ENCODE measurements around the gene ERBB3. TPM values are rescaled to one million over a fixed set of nuclear protein-coding genes. Genes with fewer than 3 reads are reported as not detected.

The ERBB3 gene
- total RNA-seq, 1 donor from 2014 or later: 3.8 TPM

DNA sequence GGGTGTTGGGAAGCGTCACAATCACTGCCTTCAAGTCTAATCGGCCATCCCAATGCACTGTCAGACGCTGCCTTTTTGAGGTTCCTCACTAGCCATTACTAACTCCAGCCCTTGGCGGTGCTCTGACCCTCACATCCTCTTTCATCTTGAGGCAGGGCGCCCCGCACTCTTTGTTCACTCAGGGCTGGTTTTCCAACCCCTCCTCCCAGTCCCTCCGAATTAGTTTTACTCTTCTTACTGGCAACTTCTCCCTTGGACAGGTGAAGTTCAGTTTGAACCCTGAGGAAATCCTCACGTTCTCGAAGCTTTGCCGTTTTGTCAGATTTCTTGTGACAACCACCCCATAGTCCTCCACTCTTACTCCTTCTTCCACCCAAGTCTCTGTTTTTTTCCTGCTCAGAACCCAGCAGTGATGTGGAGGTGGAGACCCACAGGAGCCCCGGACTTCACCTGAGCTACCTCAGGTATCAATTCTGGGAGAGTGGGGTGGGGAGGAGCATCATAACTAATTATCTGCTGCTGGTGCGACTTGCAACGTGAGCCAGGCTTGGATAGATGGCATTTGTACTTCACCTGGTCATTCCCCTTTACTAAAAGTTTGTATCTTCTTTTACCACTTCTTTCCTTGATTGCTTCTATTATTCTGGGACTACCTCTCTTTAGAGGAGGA is 38.9 kb downstream of the ERBB3 start:
- peaks cover 23% of the 10 kb centered on the region for H3K79me2 ChIP-seq (ENCODE audit: insufficient read depth, low read length)
- H3K9me3 Mint-ChIP-seq (ENCODE audit: unreplicated experiment): no peaks in the 10 kb centered on the region
- no peak for DNase-seq (ENCODE audit: low read depth)
- H3K4me1 Mint-ChIP-seq (ENCODE audit: low read depth, unreplicated experiment): peaks cover 22% of the 10 kb centered on the region
- H2AFZ ChIP-seq (ENCODE audit: low read depth, low read length): peak overlapping the region; percentile 72
- H3K4me1 ChIP-seq (ENCODE audit: insufficient read depth, low read length): peaks cover 24% of the 10 kb centered on the region
- H3K27ac ChIP-seq (ENCODE audit: low read depth, low read length): peak overlapping the region; percentile 69
- peak overlapping the region; percentile 96 for H3K4me3 Mint-ChIP-seq (ENCODE audit: unreplicated experiment)
- peaks cover 6% of the 10 kb centered on the region for H3K36me3 ChIP-seq (ENCODE audit: insufficient read depth, low read length)
- H3K36me3 Mint-ChIP-seq (ENCODE audit: low read depth, unreplicated experiment): peaks cover 21% of the 10 kb centered on the region
- H3K4me3 ChIP-seq (ENCODE audit: insufficient read depth, low read depth, low read length): peak overlapping the region; percentile 99
- H3K27ac Mint-ChIP-seq (ENCODE audit: unreplicated experiment): peak overlapping the region; percentile 93
- TF ChIP-seq, protein P1, sequence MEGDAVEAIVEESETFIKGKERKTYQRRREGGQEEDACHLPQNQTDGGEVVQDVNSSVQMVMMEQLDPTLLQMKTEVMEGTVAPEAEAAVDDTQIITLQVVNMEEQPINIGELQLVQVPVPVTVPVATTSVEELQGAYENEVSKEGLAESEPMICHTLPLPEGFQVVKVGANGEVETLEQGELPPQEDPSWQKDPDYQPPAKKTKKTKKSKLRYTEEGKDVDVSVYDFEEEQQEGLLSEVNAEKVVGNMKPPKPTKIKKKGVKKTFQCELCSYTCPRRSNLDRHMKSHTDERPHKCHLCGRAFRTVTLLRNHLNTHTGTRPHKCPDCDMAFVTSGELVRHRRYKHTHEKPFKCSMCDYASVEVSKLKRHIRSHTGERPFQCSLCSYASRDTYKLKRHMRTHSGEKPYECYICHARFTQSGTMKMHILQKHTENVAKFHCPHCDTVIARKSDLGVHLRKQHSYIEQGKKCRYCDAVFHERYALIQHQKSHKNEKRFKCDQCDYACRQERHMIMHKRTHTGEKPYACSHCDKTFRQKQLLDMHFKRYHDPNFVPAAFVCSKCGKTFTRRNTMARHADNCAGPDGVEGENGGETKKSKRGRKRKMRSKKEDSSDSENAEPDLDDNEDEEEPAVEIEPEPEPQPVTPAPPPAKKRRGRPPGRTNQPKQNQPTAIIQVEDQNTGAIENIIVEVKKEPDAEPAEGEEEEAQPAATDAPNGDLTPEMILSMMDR (IDR thresholded peaks at IDR 0.05; ENCODE audit: insufficient read depth, low read depth, low read length): no peak
- peak overlapping the region; percentile 98 for H3K4me2 ChIP-seq (ENCODE audit: low read length)
- FAIRE-seq: no peak
- no peaks in the 10 kb centered on the region for H3K9me3 ChIP-seq (ENCODE audit: insufficient read depth, low read depth, low read length)
- H3K9ac ChIP-seq (ENCODE audit: low read length): peak overlapping the region; percentile 98
- H4K20me1 ChIP-seq (ENCODE audit: insufficient read depth, low read length): peaks cover 11% of the 10 kb centered on the region
- no peaks in the 10 kb centered on the region for H3K27me3 Mint-ChIP-seq (ENCODE audit: low read depth, unreplicated experiment)
- H3K27me3 ChIP-seq (ENCODE audit: insufficient read depth, low read length): no peaks in the 10 kb centered on the region

DNA sequence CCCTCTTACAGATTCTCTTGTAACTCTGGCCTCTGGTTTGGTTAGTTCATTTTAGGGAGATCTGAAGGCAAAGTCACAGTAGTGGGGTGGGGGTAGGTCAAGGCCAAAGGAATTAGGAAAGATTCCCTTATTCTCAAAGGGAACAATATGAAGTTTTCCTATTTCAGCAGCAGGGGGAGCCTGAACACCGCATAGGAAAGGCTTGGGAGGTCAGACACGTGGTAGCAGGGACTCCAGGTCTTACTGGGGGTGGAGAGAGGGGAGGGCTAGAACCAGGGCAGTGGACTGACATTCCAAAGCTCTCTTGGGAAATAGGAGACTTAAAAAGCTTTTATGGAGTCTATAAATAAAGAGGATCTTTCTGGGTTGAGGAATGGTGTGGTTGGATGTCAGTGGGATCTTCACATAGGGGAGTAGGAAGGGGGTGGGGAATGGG is 39.4 kb downstream of the ERBB3 start:
- no peak for FAIRE-seq
- H3K4me3 Mint-ChIP-seq (ENCODE audit: unreplicated experiment): peak overlapping the region; percentile 96
- peak overlapping the region; percentile 69 for H3K27ac ChIP-seq (ENCODE audit: low read depth, low read length)

More for the DNA sequence above, 39.4 kb downstream of the ERBB3 start:
- Histone ChIP-seq H3K9me3 (ENCODE audit: insufficient read depth, low read depth, low read length) (no peaks in the 10 kb centered on the region), H3K79me2 (ENCODE audit: insufficient read depth, low read length) (peaks cover 27% of the 10 kb centered on the region), H3K4me2 (ENCODE audit: low read length) (peak overlapping the region; percentile 98), H4K20me1 (ENCODE audit: insufficient read depth, low read length) (peaks cover 11% of the 10 kb centered on the region), H3K27me3 (ENCODE audit: insufficient read depth, low read length) (no peaks in the 10 kb centered on the region), H3K4me3 (ENCODE audit: insufficient read depth, low read depth, low read length) (peak overlapping the region; percentile 99), H3K4me1 (ENCODE audit: insufficient read depth, low read length) (peaks cover 24% of the 10 kb centered on the region), H3K36me3 (ENCODE audit: insufficient read depth, low read length) (peaks cover 5% of the 10 kb centered on the region), H3K9ac (ENCODE audit: low read length) (peak overlapping the region; percentile 98), H2AFZ (ENCODE audit: low read depth, low read length) (no peak overlapping the region)
- peak; percentile 82 for DNase-seq (ENCODE audit: low read depth)
- TF ChIP-seq EZH2 (IDR thresholded peaks at IDR 0.05; ENCODE audit: insufficient read depth, low read length): no peak
- TF ChIP-seq, protein P1 (IDR thresholded peaks at IDR 0.05; ENCODE audit: insufficient read depth, low read depth, low read length): peak; percentile 74
- peaks cover 20% of the 10 kb centered on the region for H3K36me3 Mint-ChIP-seq (ENCODE audit: low read depth, unreplicated experiment)
- H3K27ac Mint-ChIP-seq (ENCODE audit: unreplicated experiment): peak overlapping the region; percentile 93
- H3K4me1 Mint-ChIP-seq (ENCODE audit: low read depth, unreplicated experiment): peaks cover 22% of the 10 kb centered on the region
- H3K9me3 Mint-ChIP-seq (ENCODE audit: unreplicated experiment): no peaks in the 10 kb centered on the region
- H3K27me3 Mint-ChIP-seq (ENCODE audit: low read depth, unreplicated experiment): no peaks in the 10 kb centered on the region
